Body of pancreas (tissue), 4 donors: Measurements from ENCODE around the gene CAMKMT.

Experiments
- POLR2A ChIP-seq, 3 donors: fragments of 450-650 bp; IDR thresholded peaks; one replicate each; pipeline ENCODE4 v1.6.1; 2016; ENCODE audit warnings: antibody characterized with exemption in 3 of 3, mild to moderate bottlenecking in 2 of 3
- TF ChIP-seq, protein P1 (sequence below), 7 experiments: fragments of 450-650 bp in 4 of 7; fragments of 200-600 bp in 3 of 7; sonication (generic) in 3 of 7; IDR thresholded peaks; one replicate each; pipeline ENCODE4 v1.5.1; 2016 to 2019; ENCODE audit warnings: antibody characterized with exemption in 7 of 7

DNA sequence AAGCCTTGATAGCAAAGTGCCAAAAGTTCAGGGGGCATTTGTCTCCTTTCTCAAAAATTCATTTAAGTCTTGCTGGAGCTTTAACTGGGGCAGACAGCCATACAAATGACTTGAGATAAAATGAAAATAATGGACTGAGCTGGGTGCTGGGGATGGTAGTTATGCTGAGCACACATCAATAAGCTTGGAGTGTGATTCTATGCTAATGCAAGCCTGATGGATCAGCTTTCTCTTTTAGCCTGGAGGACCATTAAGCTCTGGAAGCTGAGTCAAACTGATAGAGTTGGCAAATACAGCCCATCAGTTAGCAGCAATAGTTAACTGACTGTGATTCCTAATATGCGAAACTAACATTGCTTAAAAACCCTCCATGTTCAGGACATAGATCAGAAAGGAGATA, 98.0 kb downstream of the CAMKMT start:
- no peak for TF ChIP-seq POLR2A (IDR thresholded peaks at IDR 0.05)
- TF ChIP-seq, protein P1, sequence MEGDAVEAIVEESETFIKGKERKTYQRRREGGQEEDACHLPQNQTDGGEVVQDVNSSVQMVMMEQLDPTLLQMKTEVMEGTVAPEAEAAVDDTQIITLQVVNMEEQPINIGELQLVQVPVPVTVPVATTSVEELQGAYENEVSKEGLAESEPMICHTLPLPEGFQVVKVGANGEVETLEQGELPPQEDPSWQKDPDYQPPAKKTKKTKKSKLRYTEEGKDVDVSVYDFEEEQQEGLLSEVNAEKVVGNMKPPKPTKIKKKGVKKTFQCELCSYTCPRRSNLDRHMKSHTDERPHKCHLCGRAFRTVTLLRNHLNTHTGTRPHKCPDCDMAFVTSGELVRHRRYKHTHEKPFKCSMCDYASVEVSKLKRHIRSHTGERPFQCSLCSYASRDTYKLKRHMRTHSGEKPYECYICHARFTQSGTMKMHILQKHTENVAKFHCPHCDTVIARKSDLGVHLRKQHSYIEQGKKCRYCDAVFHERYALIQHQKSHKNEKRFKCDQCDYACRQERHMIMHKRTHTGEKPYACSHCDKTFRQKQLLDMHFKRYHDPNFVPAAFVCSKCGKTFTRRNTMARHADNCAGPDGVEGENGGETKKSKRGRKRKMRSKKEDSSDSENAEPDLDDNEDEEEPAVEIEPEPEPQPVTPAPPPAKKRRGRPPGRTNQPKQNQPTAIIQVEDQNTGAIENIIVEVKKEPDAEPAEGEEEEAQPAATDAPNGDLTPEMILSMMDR (IDR thresholded peaks at IDR 0.05) = no peak
